ENCODE results near the gene SLC6A16. TPM values are rescaled to one million over a fixed set of nuclear protein-coding genes. Genes with fewer than 3 reads are reported as not detected.
"Not testable (repeated sequence)": the region's sequence is repeated elsewhere in the genome, so short reads cannot be mapped to it uniquely, and the experiment has no call there.

SLC6A16 gene
- total RNA-seq, 1 donor from 2014 or later: 3.5 TPM

DNA sequence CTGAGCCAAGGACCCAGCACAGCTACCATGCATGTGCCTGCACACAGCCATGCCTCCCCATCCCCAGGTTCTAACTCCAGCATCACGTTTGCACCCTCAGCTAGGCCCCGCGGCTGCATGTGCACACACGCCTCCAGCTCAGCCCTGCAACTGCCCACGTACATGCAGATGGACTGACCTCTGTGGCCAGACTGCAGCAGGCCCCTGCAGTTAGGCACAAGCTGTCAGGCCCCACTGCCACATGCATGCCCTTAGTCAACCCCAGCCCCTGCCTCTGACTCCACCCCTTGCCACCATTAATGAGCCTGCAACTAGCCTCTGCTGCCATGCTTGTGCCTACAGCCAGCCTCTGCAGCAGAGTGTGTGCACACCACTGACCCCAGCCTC, 23.1 kb downstream of the SLC6A16 start:
- no peak for DNase-seq (ENCODE audit: low spot score)
- Mint-ChIP-seq H3K27me3 (ENCODE audit: low read depth) (no peaks in the 10 kb centered on the region), H3K27ac (ENCODE audit: unreplicated experiment) (no peak overlapping the region), H3K4me1 (ENCODE audit: low read depth) (peaks cover 10% of the 10 kb centered on the region), H3K9me3 (ENCODE audit: low read depth) (peaks cover 19% of the 10 kb centered on the region), H3K36me3 (ENCODE audit: low read depth) (peaks cover 22% of the 10 kb centered on the region), H3K4me3 (ENCODE audit: unreplicated experiment) (no peak overlapping the region)
- TF ChIP-seq CTCF (IDR thresholded peaks at IDR 0.05): no peak

DNA sequence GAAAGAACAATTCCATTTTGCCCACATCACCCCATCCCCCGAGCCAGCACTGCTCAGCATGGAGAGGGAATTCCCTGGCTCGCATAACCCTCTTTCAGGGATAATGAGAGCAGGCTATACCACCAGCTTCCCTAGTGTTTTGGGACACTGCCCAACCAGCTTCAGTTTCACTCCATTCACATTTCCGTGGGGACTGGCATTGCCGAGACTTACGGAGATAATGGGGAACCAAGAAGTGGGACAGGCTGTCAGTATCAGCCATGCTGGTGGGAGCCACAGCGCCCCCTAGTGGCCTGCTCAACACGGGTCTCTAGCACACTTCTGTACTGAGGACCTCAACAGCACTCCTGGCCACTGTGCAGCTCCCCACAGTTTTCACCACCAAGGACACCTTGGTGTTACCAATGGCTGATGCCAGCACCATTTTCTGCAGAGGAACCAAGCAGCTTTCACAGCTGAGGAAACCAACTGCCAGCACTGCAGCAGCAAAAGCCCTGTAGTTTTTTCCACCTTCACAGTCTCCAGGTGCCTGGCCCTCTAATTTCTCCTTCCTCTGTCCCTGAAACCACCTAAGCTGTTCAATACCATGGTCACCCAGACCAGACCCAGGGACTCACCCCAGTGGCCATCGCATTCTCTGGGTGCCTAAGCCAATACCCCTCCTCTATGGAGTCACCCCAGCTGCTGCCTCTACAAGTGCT, 23.7 kb downstream of the SLC6A16 start:
- Mint-ChIP-seq H3K4me1 (ENCODE audit: low read depth) (peaks cover 10% of the 10 kb centered on the region), H3K9me3 (ENCODE audit: low read depth) (peaks cover 19% of the 10 kb centered on the region), H3K27me3 (ENCODE audit: low read depth) (no peaks in the 10 kb centered on the region), H3K27ac (ENCODE audit: unreplicated experiment) (no peak overlapping the region), H3K36me3 (ENCODE audit: low read depth) (peaks cover 22% of the 10 kb centered on the region), H3K4me3 (ENCODE audit: unreplicated experiment) (no peak overlapping the region)
- TF ChIP-seq CTCF (IDR thresholded peaks at IDR 0.05): peak; percentile 83
- DNase-seq (ENCODE audit: low spot score): no peak

DNA sequence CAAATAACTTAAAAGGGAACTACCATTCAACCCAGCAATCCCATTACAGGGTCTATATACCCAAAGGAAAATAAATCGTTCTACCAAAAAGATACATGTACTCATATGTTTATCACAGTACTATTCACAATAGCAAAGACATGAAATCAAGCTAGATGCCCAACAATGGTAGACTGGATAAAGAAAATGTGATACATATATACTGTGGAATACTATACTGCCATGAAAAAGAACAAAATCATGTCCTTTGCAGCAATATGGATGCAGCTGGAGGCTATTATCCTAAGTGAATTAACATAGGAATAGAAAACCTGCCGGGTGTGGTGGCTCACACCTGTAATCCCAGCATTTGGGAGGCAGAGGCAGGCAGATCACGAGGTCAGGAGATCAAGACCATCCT, 26.3 kb downstream of the SLC6A16 start:
- peaks cover 19% of the 10 kb centered on the region for H3K36me3 Mint-ChIP-seq (ENCODE audit: low read depth)
- not testable (repeated sequence) for H3K27ac Mint-ChIP-seq (ENCODE audit: unreplicated experiment); H3K27me3 Mint-ChIP-seq (ENCODE audit: low read depth); H3K4me3 Mint-ChIP-seq (ENCODE audit: unreplicated experiment); H3K4me1 Mint-ChIP-seq (ENCODE audit: low read depth); DNase-seq (ENCODE audit: low spot score)
- H3K9me3 Mint-ChIP-seq (ENCODE audit: low read depth): peaks cover 15% of the 10 kb centered on the region

DNA sequence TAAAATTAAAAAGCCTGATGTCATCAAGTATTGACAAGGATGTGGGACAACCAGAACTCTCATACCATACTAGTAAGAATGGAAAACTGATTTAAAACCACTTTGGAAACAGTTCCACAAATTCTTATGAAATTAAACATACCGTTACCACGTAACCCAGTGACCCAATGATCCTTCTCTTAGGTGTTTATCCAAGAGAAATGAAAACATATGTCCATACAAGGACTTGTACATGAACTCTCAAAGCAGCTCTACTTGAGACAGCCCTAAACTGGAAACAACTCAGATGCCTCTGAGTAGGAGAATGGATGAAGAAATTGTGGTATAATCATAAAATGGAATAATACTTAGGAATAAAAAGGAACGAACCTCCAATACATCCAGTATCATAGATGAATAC, 27.6 kb downstream of the SLC6A16 start:
- Mint-ChIP-seq H3K9me3 (ENCODE audit: low read depth) (peaks cover 6% of the 10 kb centered on the region), H3K4me3 (ENCODE audit: unreplicated experiment) (no peak overlapping the region), H3K27ac (ENCODE audit: unreplicated experiment) (no peak overlapping the region), H3K36me3 (ENCODE audit: low read depth) (peaks cover 11% of the 10 kb centered on the region), H3K27me3 (ENCODE audit: low read depth) (no peaks in the 10 kb centered on the region), H3K4me1 (ENCODE audit: low read depth) (peaks cover 10% of the 10 kb centered on the region)
- no peak for TF ChIP-seq CTCF (IDR thresholded peaks at IDR 0.05)
- DNase-seq (ENCODE audit: low spot score): no peak

- DNase-seq (ENCODE audit: low spot score): no peak
- H3K4me3 Mint-ChIP-seq (ENCODE audit: unreplicated experiment): no peak overlapping the region
- H3K27ac Mint-ChIP-seq (ENCODE audit: unreplicated experiment): no peak overlapping the region
- peaks cover 5% of the 10 kb centered on the region for H3K9me3 Mint-ChIP-seq (ENCODE audit: low read depth)
- H3K36me3 Mint-ChIP-seq (ENCODE audit: low read depth): peaks cover 10% of the 10 kb centered on the region
- H3K4me1 Mint-ChIP-seq (ENCODE audit: low read depth): peaks cover 10% of the 10 kb centered on the region
- H3K27me3 Mint-ChIP-seq (ENCODE audit: low read depth): no peaks in the 10 kb centered on the region
- TF ChIP-seq CTCF (IDR thresholded peaks at IDR 0.05): no peak
Observed at GRCh38 chr19:49295208-49295880, 29.6 kb downstream of the SLC6A16 start.
